Astrocyte of the spinal cord (primary cell): Measurements from ENCODE around the gene C6orf89.
"Not testable (repeated sequence)": the region's sequence is repeated elsewhere in the genome, so short reads cannot be mapped to it uniquely, and the experiment has no call there.

ENCODE experiments used
- DNase-seq: peaks from one replicate; pipeline ENCODE4 v3.0.0; 2011; ENCODE audit warnings: low read depth, low spot score
- H3K4me3 ChIP-seq: 2 replicates; pipeline ENCODE4 v1.5.1; 2011; ENCODE audit warnings: low read depth, mild to moderate bottlenecking, low read length, moderate library complexity
- in situ Hi-C: cut with HindIII; loops from 2 replicates; pipeline ENCODE4 v1.10.0; 2017; ENCODE audit warnings: low sequenced_read_pairs
- TF ChIP-seq, protein P1 (sequence below): IDR thresholded peaks from 2 replicates; pipeline ENCODE4 v1.5.1; 2012; ENCODE audit warnings: low read depth, mild to moderate bottlenecking, low read length, inconsistent platforms

C6orf89 gene

GRCh38 chr6:36886950-36887618 lies 1.3 kb downstream of the C6orf89 start:
- TF ChIP-seq, protein P1, sequence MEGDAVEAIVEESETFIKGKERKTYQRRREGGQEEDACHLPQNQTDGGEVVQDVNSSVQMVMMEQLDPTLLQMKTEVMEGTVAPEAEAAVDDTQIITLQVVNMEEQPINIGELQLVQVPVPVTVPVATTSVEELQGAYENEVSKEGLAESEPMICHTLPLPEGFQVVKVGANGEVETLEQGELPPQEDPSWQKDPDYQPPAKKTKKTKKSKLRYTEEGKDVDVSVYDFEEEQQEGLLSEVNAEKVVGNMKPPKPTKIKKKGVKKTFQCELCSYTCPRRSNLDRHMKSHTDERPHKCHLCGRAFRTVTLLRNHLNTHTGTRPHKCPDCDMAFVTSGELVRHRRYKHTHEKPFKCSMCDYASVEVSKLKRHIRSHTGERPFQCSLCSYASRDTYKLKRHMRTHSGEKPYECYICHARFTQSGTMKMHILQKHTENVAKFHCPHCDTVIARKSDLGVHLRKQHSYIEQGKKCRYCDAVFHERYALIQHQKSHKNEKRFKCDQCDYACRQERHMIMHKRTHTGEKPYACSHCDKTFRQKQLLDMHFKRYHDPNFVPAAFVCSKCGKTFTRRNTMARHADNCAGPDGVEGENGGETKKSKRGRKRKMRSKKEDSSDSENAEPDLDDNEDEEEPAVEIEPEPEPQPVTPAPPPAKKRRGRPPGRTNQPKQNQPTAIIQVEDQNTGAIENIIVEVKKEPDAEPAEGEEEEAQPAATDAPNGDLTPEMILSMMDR, result no peak
- in situ Hi-C loops, result no loop called here
- peak overlapping the region; percentile 72 for H3K4me3 ChIP-seq
- DNase-seq, result no peak

GRCh38 chr6:36888115-36888643 lies 2.4 kb downstream of the C6orf89 start:
- TF ChIP-seq, protein P1, result no peak
- no peak for DNase-seq
- in situ Hi-C loops, result no loop called here
- H3K4me3 ChIP-seq, result no peak overlapping the region

- H3K4me3 ChIP-seq, result no peak overlapping the region
- TF ChIP-seq, protein P1, result no peak
- in situ Hi-C loops, result no loop called here
- no peak for DNase-seq
Measured at GRCh38 chr6:36888654-36889481, 3.1 kb downstream of the C6orf89 start.

DNA sequence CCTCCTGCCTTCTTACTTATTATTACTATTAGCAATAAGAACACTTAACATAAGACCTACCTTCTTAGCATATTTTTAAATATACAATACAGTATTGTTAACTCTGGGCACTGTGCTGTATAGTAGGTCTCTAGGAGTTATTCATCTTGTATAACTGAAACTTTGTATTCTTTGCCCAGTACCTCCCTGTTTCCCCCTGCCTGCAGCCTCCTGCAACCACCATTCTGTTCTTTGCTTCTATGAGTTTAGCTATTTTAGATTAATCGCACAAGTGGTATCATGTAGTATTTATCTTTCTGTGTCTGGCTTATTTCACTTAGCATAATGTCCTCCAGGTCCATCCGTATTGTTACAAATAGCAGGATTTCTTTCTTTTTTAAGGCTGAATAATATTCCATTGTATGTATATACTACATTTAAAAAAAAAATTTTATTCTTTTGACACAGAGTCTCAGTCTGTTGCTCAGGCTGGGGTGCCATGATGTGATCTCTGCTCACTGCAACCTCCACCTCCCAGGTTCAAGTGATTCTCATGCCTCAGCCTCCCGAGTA lies 4.4 kb downstream of the C6orf89 start:
- no peak overlapping the region for H3K4me3 ChIP-seq
- in situ Hi-C loops, result no loop called here
- no peak for DNase-seq
- TF ChIP-seq, protein P1, result no peak

GRCh38 chr6:36891153-36891552 lies 5.4 kb downstream of the C6orf89 start:
- H3K4me3 ChIP-seq, in situ Hi-C loops, DNase-seq: not testable (repeated sequence)

DNA sequence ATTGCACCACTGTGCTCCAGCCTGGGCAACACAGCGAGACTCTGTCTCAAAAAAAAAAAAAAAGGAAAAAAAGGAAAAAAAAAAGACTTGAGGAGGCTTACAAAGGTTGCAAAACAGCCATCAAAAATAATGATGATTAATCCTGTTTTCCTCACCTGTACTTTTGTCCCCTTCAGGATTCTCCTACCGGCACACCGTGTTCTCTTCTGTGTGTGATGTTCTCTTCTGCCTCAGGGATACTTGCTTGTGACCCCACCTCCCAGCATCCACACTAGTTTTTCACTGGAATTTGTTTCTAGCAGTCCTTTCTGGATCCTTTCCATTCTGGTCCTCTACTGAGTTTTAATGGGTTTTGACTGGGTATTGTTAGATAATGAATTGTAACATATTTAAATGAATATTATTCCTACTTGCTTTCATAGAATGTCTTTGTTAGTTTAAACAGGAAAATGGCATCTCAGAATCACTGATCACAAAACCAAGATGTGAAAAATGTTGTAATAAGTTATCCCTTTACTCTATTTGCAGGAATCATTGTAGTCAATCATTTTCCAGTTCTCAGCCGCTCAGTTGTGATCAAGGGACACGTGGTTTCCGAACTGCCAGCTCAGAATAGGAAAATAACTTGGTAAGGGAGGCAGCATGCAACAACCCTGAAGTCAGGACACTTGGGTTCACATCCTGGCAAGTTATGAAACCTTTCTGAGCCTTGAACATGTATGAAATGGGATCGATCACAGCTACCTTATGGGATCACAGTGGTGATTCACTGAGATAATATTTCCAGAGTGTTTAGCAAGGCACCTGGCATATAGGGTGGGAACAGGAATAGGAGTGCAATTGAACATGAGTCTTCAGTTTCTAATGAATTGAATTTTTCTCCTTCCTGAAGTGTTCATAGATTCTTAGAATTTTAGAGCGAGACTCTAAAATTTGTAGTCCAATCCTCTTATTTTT lies 8.5 kb downstream of the C6orf89 start:
- TF ChIP-seq, protein P1, result no peak
- in situ Hi-C loops, result no loop called here
- no peak overlapping the region for H3K4me3 ChIP-seq
- no peak for DNase-seq
